ENCODE results near the gene LEKR1.

- TF ChIP-seq YY1 (IDR thresholded peaks at IDR 0.05; ENCODE audit: insufficient read depth, insufficient read length) (no peak), ZNF274 (IDR thresholded peaks at IDR 0.05; ENCODE audit: low read depth, low read length) (no peak)
Observed at GRCh38 chr3:156790156-156790555, 36.0 kb upstream of the LEKR1 start.
